ENCODE results near the gene SUMO4.

SUMO4 gene

DNA sequence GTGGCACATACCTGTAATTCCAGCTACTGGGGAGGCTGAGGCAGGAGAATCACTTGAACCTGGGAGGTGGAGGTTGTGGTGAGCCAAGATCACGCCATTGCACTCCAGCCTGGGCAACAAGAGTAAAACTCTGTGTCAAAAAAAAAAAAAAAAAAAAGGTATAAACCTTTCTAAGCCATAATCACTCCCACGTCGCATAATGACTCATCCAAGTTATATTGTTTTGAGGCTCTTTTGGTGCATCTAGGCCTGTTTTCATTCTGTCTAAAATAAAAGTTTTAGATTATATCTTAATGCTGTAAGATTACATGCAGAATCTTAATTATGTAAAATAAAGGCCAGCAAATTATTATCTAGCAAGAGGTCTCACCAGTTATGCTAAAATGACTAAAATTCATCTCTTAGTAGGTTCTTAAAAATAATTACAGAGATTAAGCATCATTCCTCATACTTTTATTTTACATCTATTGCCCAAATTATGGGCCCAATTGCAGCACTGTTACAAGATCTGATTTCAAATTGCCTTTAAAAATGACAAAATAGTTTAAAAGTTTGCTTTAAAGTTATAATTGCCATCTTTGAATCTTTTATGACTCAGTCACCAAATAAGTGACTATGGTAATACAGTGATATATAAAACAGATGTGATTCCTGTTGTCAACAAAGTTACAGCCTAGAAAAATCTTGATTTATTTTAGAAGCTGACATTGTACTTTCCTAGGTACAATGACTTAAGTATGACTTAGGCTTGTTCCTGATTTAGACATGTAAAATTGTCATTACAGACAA is 10.4 kb upstream of the SUMO4 start:
- DNase-seq (ENCODE audit: low spot score), result no peak

DNA sequence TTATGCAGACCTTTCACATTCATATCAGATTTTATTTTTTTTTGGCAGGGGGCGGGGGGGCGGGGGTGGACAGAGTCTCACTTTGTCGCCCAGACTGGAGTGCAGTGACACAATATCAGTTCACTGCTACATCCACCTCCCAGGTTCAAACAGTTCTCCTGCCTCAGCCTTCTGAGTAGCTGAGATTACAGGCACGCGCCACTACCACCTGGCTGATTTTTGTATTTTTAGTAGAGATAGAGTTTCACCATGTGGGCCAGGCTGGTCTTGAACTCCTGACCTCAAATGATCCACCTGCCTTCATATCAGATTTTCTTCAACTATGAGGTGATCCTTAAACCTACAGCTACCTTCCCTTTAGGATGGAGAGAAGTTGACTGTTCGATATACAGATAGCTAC is 8.0 kb upstream of the SUMO4 start:
- no peak for DNase-seq (ENCODE audit: low spot score)

DNA sequence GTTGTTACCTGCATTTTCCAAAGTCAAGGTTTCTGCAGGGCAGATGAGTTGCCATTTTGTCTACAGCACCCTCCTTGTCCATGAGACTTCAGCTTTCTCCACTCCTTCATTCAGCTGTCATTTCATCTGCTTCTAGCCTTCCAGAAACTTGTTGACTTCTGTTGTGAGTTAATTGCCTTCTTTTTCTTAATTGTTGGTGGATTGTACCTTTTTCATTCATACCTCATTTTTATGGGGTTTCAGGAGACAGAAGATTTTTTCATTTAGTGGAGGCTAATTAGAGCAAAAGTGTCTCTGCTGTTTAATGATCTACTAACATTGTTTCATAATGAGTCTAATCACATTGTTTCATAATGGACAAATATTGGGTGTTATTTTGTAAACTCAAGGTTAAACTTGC is 7.5 kb upstream of the SUMO4 start:
- DNase-seq (ENCODE audit: low spot score), result no peak

DNA sequence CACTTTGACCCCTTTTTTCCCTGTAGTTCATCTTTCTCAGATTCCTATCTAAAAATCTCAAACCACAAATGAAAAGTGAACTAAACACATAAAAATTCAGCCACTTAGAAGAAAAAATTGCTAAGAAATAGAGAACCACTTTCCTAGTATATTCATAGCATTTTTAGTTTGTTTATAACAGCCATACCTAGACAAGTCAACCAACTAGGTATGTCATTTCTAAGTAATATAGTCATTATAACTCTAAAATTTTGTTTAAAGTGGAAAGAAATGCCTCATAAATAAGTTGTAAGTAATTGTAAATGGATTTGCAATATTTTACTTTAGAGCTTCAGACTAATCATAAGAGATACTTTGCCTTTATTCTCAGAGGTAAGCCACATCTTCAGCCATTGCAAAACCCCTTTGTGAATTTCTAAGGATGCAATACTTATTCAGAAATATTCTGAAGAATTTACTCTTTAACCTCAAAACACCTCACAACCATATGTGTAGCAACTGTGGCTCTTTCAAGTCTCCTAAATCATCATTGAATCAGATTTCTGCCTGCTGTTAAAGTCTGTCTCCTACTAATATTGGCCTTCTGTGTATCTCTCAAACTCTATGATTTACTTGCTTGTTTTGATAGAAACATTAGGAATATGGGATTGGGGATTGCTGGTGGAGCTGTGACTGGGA is 6.9 kb upstream of the SUMO4 start:
- DNase-seq (ENCODE audit: low spot score), result no peak

DNA sequence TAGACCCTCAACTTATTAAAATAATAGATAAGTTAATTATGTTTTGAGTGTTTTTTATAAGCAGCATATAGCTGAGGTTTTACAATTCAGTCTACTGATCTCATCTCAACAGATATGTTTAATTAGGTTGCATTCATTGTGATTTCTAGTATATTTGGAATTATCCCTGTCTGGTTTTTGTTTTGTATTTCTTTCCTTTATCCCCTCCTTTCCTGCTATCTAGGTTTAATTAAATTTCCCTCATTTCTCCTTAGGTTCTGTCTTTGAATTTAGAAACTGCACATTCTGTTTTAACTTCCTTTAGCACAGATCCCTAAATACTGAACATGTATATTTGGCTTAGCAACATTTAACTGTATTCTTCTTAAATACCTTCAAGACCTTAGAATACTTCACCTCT is 4.9 kb upstream of the SUMO4 start:
- no peak for DNase-seq (ENCODE audit: low spot score)

DNA sequence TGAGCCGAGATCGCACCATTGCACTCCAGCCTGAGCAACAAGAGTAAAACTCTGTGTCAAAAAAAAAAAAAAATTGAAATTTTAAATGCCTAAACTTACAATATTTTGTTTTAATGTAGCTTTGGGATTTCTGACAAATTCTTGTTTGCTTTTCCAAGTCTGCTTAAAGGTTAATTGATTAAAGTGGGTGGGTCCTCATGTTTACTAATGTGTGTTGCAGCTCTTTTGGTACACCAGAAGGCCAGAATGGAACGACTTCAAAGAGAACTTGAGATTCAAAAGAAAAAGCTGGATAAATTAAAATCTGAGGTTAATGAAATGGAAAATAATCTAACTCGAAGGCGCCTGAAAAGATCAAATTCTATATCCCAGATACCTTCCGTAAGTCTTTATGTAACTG is 2.7 kb upstream of the SUMO4 start:
- DNase-seq (ENCODE audit: low spot score), result no peak

DNA sequence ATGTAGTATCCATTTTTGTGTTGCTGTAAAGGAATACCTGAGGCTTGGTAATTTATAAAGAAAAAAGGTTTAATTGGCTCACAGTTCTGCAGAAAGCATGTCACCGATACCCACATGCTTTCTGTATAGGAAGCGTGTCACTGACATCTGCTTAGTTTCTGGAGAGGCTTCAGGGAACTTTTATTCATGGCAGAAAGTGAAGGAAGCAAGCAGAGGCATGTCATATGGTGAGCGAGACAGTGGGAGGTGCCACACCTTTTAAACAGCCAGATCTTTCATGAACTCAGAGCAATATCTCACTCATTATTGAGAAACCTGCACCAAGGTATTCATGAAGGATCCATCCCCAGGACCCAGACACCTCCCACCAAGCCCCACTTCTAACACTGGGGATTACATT is 3.5 kb downstream of the SUMO4 start:
- no peak for DNase-seq (ENCODE audit: low spot score)

DNA sequence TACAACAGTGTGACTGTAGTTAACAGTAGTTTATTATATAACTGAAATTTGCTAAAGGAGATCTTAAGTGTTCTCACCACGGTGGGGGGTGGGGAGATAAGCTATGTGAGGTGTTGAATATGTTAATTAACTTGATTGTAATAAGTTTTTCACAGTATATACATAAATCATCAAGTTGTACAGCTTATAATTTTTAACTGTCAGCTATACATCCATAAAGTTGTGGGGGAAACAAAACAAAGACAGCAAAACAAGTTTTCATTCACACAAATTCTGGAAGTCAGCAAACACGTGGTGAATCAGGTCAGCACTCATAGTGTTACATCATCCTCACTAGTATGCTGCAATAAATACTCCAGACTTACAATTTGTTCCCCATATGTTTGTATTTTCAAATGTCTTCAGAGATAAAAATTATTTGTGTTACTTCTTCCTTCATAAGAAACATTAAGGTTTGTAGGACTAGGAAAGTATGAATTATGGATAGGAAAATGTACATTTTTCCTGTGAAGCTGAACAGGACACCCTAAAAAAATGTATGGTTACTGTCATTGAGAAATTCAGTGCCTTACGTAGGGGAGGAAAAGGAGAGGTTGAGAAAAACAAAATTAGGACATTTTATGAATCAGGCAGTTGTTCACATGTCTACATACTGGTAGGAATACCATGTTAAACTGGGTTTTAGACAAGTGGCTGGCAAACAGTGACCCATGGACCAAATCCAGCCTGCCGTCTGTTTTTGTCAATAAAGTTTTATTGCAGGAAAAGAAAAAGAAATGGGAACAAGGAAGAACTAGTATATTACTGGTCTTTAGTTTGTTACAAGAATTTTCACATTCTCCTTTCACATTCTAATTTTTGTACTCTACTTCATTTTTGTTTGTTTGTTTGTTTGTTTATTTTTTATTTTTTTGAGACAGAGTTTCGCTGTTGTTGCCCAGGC is 6.0 kb downstream of the SUMO4 start:
- no peak for DNase-seq (ENCODE audit: low spot score)

DNA sequence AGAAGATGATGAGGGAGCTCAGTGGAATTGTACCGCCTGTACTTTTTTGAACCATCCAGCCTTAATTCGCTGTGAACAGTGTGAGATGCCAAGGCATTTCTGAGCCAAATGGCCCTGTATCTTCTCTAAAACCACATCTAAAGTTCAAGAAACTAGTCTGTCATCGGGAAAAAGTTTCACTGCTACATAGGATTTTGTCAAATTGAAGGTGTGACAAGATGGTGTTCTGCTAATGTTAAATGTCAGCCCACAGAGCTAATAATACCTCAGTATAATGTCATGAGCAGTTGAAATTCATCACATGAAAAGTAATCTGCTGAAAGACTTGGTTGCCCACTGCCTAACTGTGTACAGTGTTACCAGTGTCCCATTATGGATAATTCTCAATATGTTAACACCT is 9.6 kb downstream of the SUMO4 start:
- no peak for DNase-seq (ENCODE audit: low spot score)

DNA sequence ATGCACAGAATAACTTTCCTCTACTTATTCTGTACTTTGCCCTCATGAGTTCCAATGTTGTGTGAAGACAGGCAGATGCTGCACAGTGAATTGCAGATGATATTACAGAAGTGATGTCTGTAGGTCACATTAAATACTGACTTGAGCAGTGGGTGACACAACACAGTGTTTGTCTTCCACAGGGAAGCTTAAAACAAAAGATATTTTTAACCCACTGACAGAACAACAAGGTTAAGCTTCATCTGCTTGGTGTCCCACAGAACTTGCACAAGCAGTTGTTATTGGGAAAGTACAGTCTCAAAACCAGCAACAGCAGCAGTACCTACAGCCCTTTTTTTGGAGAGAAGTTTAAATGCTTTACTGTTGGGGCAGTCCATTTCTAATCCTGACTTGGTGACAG is 10.5 kb downstream of the SUMO4 start:
- no peak for DNase-seq (ENCODE audit: low spot score)

DNA sequence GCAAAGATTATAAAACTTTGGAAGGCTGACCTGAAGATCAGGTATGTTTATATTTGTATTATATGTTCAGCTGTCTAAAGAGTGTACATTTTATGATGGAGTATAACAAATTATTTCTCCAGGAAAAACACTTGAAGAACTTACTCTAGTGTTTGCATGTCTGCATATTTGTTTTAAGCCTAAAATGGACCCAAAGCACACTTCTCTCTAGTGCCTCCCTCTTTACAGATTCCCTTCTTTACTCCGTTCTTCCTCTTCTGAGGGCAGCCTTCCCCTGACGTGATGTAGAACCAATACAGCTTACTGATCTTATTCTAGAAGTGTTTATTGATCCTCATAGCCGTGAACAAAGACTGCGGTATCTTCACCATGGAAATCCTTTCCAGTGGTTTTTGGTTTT is 13.9 kb downstream of the SUMO4 start:
- no peak for DNase-seq (ENCODE audit: low spot score)

DNA sequence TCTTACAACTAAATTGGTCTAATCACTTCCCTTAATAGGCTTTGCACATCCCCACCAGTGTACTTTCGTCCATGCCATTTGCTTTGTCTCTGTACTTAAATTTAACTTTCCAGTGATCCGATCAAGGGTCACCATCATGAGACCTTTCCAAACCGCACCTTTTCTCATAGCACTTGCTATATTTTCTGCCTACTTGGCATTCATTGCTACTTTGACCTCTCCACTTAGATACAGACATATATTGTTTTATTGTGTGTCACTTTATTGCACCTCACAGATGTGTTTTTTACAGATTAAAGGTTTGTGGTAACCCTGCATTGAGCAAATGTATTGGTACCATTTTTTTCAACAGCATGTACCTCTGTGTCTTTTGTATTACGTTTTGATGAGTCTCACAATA is 14.8 kb downstream of the SUMO4 start:
- DNase-seq (ENCODE audit: low spot score), result no peak

DNA sequence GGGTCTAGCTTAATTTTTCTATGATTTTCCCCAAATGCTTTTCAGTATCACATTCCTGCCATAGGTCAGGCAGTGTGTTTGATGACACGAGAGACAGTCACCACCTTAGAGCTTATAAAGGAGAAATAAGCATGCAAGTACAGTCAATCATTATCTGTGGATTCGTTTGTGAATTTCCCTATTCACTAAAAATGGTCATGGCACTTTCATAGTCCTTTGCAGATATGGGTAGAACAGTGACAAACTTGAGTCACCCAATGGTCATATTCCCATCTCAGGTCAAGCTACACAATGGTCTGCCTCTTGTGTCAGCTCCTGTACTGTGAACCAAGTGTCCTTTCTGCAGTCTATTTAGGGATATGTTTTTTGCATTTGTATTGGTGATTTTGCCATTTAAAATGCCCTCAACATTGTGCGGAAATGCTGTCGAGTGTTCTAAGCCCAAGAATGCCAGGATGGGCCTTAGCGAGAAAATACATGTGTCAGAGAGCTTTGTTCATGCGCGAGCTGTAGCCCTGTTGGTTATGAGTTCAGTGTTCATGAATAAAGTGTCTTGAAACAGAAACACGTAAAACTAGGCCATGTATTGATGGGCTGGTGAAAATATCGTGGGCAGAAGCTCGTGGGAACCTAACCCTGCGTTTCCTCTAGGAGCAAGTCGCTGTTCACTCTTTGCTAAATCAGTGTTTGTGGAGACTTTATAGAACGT is 19.8 kb downstream of the SUMO4 start:
- no peak for DNase-seq (ENCODE audit: low spot score)

DNA sequence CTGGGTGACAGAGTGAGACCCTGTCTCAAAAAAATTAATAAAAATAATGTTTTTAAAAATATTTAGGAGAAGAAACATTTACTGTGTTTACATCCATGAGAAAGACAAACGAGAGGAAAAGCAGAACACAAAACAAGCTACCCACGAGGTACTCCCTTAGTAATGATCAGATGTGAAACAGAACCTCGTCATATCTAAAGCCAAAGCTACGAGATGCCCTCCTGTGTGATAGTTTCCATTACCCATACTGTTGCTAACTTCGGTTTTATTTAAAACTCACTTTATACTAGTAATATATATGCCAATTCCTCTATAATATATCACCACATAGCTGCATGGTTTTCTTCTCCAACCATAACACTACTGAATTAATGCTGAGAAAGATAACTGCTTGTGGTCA is 21.1 kb downstream of the SUMO4 start:
- no peak for DNase-seq (ENCODE audit: low spot score)

DNA sequence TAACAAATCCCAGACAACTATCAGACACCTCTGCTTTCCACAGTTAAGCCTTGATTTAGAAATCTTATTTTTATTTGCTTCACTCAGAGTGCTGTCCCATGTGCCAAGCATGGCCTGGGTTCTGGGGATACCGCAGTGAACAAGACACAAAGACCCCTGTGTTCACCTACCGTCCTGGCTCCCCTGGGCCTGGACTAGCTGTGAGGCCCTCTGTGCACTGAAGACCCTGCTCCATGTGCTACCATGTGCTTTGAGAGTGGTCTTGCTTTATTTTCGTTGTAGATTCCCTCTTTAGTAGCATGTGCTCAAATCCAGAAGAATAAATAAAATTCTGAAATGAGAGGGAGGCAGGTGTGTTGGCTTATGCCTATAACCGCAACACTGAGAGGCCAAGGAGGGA is 22.5 kb downstream of the SUMO4 start:
- no peak for DNase-seq (ENCODE audit: low spot score)

DNA sequence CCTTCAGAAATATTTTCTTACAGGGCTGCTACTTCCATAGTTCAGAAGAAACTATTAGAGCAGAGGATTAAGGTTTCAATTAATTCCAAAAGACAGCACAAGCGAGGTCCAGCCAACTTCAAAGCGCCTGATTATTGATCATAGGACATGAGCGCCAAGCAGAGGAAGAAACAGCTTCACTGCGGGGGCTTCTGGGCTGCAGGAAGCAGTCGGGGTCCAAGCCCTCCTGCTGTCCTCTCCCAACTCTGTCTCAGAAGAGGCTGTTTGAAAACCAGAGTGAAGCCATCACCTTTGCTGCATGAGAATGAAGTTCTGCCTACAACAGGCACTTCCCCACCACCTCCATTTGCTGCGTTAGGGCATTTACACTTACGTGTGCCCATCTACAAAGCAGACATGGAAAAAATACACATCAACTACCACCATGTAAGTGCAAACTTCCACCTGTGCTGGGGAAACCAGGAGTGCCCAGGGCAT is 23.9 kb downstream of the SUMO4 start:
- no peak for DNase-seq (ENCODE audit: low spot score)

DNA sequence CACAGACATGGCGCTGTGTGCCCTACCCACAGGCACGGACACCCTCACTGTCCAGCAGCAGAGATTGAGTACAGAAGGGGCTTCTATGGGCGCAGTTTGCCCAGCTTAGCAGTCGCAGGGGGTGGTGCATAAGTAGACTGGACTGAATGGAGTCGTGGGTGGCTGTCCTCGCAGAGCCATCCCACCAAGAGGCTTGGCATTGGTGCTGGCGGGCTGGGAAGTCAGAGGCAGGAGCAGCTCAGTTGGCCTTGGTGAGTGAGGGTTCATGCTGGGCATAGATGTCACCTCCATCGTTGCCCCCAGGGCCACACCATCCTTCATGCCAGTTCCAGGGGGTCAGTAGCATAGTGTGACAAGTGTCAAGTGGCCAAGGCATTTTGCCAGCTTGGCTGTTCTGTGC is 25.2 kb downstream of the SUMO4 start:
- DNase-seq (ENCODE audit: low spot score), result no peak

DNA sequence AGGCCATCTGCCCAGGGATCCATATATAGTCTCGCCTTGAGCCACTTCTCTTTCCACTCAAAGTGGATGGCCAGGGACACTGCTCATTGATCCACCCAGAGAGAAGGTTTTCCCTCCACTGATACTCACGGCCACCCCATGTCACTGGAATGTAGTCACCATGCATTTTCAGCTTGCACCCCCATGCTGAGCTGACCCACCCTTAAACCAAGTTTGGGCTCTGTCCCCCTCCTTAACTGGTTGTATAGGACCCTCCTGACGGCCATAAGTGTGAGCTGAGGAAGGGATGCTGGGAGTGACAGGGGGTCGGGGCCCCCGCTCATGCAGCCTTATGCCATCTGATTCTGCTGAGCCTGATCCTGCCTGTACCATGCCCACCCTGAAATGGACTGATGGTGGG is 25.7 kb downstream of the SUMO4 start:
- no peak for DNase-seq (ENCODE audit: low spot score)

DNA sequence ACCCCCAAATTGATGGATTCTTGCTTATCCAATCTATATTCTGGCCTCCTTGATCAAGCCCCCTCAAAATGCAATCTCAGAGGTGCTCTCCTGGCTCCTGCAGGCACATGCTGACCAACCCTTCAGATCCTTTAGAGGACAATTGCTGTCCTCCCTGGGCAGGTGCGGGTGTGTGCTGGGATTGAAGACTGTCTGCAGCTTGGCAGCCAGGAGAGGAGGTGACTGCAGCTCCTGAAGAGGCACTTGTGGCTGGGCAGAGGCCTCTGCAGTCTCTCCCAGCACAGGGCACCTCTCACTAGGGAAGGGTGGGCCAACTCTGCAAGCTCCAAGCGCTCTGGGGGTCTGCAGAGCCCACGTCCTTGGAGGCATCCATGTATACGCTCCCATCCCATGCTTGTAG is 28.5 kb downstream of the SUMO4 start:
- DNase-seq (ENCODE audit: low spot score), result no peak

DNA sequence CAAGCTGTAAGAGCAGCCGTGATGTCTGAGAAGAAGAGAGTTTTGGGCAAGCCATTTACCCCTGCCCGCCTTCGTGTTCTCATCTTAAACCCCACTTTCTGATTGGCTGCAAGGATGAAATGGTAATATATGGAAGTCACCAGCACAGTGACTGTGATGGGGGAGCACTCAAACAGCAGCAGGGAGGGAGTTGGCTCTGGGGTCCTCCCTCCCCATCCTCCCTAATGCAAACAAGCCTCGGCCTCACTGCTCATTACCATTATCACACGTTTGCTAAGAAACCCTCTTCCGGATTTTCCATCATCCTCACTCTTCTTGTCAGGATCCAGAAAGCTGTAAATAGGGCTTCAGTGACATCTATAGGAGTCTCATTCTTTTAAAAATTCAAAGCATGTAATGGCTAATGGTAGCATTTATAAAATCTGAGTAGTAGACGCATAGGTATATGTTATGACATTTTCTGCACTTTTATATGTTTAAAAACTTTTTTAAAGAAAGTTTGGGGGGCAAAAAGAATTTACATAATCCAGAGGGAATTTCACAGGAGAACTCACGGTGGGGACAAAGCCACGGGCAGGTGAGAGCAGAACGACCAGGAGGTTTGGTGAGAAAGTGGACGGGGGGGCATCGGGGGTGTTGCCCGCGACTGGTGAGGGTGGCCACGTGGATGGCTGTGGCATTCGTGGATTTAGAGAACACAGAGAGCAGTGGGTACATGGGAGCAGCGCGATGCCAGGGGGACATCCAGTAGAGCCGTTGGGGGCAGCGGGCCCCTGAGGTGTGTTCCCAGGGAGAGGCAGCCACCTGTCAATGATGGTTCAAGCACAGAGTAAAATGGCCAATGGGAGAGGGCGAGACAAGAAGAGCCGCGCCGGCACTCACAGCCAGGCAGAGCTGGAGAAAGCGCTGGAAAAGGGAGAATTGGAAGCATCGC is 29.6 kb downstream of the SUMO4 start:
- DNase-seq (ENCODE audit: low spot score), result no peak

Measured in kidney capillary endothelial cell (primary cell).